Transverse colon (tissue), 4 donors: Measurements from ENCODE around the gene GSTA4.

ENCODE experiments used
- EP300 ChIP-seq: sonication (generic); formaldehyde crosslinking; IDR thresholded peaks from one replicate; pipeline ENCODE4 v1.6.1; 2017; ENCODE audit warnings: antibody characterized with exemption, low read depth
- POLR2A ChIP-seq: fragments of 450-650 bp; IDR thresholded peaks from one replicate; pipeline ENCODE4 v1.6.1; 2016; ENCODE audit warnings: antibody characterized with exemption, mild to moderate bottlenecking, moderate library complexity
- POLR2AphosphoS5 ChIP-seq, 3 donors: sonication (generic); formaldehyde crosslinking; IDR thresholded peaks; one replicate each; pipeline ENCODE4 v1.6.1; 2016; ENCODE audit warnings: antibody characterized with exemption in 3 of 3
- TF ChIP-seq, protein P1 (sequence below), 5 experiments: fragments of 200-600 bp in 3 of 5; fragments of 450-650 bp in 2 of 5; sonication (generic) in 3 of 5; IDR thresholded peaks; 1 replicate in 2 of 5; 2 replicates in 3 of 5; pipeline ENCODE4 v1.5.1; 2016 to 2017; ENCODE audit warnings: antibody characterized with exemption in 5 of 5, inconsistent platforms in 3 of 5, mild to moderate bottlenecking in 2 of 5, moderate library complexity in 1 of 5

DNA sequence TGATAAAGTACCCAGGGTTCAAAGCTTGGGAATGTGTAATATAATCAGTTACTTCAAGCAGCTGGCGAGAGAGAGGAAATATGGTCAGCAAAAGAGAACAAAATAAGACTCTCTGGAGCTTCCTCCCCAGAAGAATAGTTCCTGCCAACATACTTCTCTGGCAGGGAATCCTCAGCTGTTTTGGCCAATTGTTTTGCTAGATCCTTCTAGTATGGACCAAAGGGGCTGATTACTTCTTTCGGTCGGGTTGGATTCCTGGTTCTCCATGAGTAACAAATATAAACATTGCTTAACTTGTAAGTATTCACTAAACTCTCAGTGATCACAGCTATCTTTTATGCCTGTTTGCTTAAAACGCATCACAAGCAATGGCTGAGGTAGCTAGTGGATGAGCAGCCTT is 38.7 kb upstream of the GSTA4 start:
- TF ChIP-seq, protein P1, sequence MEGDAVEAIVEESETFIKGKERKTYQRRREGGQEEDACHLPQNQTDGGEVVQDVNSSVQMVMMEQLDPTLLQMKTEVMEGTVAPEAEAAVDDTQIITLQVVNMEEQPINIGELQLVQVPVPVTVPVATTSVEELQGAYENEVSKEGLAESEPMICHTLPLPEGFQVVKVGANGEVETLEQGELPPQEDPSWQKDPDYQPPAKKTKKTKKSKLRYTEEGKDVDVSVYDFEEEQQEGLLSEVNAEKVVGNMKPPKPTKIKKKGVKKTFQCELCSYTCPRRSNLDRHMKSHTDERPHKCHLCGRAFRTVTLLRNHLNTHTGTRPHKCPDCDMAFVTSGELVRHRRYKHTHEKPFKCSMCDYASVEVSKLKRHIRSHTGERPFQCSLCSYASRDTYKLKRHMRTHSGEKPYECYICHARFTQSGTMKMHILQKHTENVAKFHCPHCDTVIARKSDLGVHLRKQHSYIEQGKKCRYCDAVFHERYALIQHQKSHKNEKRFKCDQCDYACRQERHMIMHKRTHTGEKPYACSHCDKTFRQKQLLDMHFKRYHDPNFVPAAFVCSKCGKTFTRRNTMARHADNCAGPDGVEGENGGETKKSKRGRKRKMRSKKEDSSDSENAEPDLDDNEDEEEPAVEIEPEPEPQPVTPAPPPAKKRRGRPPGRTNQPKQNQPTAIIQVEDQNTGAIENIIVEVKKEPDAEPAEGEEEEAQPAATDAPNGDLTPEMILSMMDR (IDR thresholded peaks at IDR 0.05), result no peak
- TF ChIP-seq POLR2AphosphoS5 (IDR thresholded peaks at IDR 0.05), result peak in 1 of 3 donors; percentile 5
- TF ChIP-seq POLR2A, result no peak
- no peak for TF ChIP-seq EP300
